Measurements from ENCODE around the gene KDM5D. TPM values are rescaled to one million over a fixed set of nuclear protein-coding genes. Genes with fewer than 3 reads are reported as not detected.

The KDM5D gene
- polyA plus RNA-seq, 2 of the 4 experiments (the other 2 are of a cell fraction), result 14.8 to 24.1 TPM

DNA sequence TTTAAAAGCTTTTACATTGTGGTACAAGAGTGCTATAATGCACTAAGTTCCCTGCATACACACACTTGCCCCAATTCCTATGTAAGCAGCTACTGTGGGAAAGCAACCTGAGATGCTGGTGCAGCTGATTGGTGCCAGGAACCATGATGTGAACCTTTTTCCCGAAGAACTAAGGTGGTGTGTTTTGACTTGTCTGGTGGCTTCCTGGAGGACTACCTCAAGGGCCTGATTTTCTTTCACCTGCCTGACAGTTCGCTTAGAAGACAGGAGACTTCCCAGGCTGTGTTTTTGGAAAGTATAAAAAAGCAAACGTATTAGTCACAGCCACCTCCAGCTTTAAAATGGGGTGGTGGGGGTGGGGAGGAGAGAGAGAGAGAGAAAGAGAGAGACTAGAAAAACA lies 27.4 kb downstream of the KDM5D start:
- no peak for FAIRE-seq
- Histone ChIP-seq H3K4me1 (no peaks in the 10 kb centered on the region), H3K27ac (no peak overlapping the region), H3K4me2 (no peak overlapping the region), H3K9me3 (no peaks in the 10 kb centered on the region), H3K4me3 (no peak overlapping the region)
- WGBS (ENCODE audit: missing lambda C conversion rate), result 94% methylated on average over 2 of the region's 3 CpGs
- POLR2A ChIA-PET, result no interaction called here
- CTCF ChIA-PET, result no interaction called here
- ATAC-seq, result no peak
- no peak for DNase-seq (ENCODE audit: low read depth in 1 of 2, low spot score in 1 of 2)
- TF ChIP-seq NFE2L2 (conservative IDR thresholded peaks at IDR 0.05; ENCODE audit: low read length) (no peak), ZSCAN20 (CRISPR knock-in tag; IDR thresholded peaks at IDR 0.05) (no peak), CBX8 (IDR thresholded peaks at IDR 0.05) (no peak), HEYL (CRISPR knock-in tag; IDR thresholded peaks at IDR 0.05) (no peak), HOXB5 (CRISPR knock-in tag; IDR thresholded peaks at IDR 0.05) (no peak), TP53 (CRISPR knock-in tag; IDR thresholded peaks at IDR 0.05) (no peak), BHLHE40 (IDR thresholded peaks at IDR 0.05; ENCODE audit: low read depth, low read length) (no peak), RNF2 (IDR thresholded peaks at IDR 0.05; ENCODE audit: borderline replicate concordance, low read depth) (no peak), ZC3H11A (IDR thresholded peaks at IDR 0.05) (no peak), ZNF302 (CRISPR knock-in tag; IDR thresholded peaks at IDR 0.05) (no peak), CBX2 (IDR thresholded peaks at IDR 0.05; ENCODE audit: borderline replicate concordance, low read depth) (no peak), KDM1A (IDR thresholded peaks at IDR 0.05; ENCODE audit: low read depth) (no peak), JUN (IDR thresholded peaks at IDR 0.05) (no peak), HOXB13 (CRISPR knock-in tag; IDR thresholded peaks at IDR 0.05; ENCODE audit: low read depth) (no peak), POLR2A (IDR thresholded peaks at IDR 0.05; ENCODE audit: low read length) (no peak), EP300 (IDR thresholded peaks at IDR 0.05) (no peak), FOSB (CRISPR knock-in tag; IDR thresholded peaks at IDR 0.05) (no peak), MAFK (IDR thresholded peaks at IDR 0.05; ENCODE audit: partially characterized antibody) (no peak)
- TF ChIP-seq, protein P1, sequence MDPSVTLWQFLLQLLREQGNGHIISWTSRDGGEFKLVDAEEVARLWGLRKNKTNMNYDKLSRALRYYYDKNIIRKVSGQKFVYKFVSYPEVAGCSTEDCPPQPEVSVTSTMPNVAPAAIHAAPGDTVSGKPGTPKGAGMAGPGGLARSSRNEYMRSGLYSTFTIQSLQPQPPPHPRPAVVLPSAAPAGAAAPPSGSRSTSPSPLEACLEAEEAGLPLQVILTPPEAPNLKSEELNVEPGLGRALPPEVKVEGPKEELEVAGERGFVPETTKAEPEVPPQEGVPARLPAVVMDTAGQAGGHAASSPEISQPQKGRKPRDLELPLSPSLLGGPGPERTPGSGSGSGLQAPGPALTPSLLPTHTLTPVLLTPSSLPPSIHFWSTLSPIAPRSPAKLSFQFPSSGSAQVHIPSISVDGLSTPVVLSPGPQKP (IDR thresholded peaks at IDR 0.05; ENCODE audit: low read depth, low read length), result no peak
- TF ChIP-seq, protein P2, sequence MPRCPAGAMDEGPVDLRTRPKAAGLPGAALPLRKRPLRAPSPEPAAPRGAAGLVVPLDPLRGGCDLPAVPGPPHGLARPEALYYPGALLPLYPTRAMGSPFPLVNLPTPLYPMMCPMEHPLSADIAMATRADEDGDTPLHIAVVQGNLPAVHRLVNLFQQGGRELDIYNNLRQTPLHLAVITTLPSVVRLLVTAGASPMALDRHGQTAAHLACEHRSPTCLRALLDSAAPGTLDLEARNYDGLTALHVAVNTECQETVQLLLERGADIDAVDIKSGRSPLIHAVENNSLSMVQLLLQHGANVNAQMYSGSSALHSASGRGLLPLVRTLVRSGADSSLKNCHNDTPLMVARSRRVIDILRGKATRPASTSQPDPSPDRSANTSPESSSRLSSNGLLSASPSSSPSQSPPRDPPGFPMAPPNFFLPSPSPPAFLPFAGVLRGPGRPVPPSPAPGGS (IDR thresholded peaks at IDR 0.05), result no peak

- ATAC-seq (no peak), DNase-seq (ENCODE audit: low read depth in 1 of 2, low spot score in 1 of 2) (no peak), FAIRE-seq (no peak)
- Histone ChIP-seq H3K4me1 (no peaks in the 10 kb centered on the region), H3K27ac (no peak overlapping the region), H3K9me3 (no peaks in the 10 kb centered on the region), H3K4me3 (no peak overlapping the region), H3K4me2 (no peak overlapping the region)
- POLR2A ChIA-PET, result no interaction called here
- CTCF ChIA-PET, result no interaction called here
- 95% methylated on average over 5 of the region's 5 CpGs for WGBS (ENCODE audit: missing lambda C conversion rate)
- TF ChIP-seq NR3C1 (IDR thresholded peaks at IDR 0.05) (no peak), FOSB (CRISPR knock-in tag; IDR thresholded peaks at IDR 0.05) (no peak), EHF (CRISPR knock-in tag; IDR thresholded peaks at IDR 0.05) (no peak), ZNF302 (CRISPR knock-in tag; IDR thresholded peaks at IDR 0.05) (no peak)
These were observed 29.3 kb downstream of the KDM5D start for GRCh38 chrY:19715226-19715625.

DNA sequence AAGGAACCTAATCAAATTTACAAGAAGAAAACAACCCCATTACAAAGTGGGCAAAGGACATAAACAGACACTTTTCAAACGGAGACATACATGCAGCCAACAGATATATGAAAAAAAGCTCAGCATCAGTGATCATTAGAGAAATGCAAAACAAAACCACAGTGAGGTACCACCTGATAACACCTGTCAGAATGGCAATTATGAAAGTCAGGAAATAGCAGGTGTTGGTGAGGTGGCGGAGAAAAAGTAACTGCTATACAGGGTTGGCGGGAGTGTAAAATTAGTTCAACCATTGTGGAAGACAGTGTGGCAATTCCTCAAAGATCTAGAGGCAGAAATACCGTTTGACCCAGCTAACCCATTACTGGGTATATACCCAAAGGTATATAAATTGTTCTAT lies 31.1 kb downstream of the KDM5D start:
- Histone ChIP-seq H3K4me2 (no peak overlapping the region), H3K4me1 (no peaks in the 10 kb centered on the region), H3K27ac (no peak overlapping the region), H3K4me3 (no peak overlapping the region), H3K9me3 (no peaks in the 10 kb centered on the region)
- TF ChIP-seq ZSCAN20 (CRISPR knock-in tag; IDR thresholded peaks at IDR 0.05), result no peak
- TF ChIP-seq HEYL (CRISPR knock-in tag; IDR thresholded peaks at IDR 0.05), result no peak
- TF ChIP-seq CHD2 (IDR thresholded peaks at IDR 0.05; ENCODE audit: low read length, partially characterized antibody), result no peak
- no peak for TF ChIP-seq SREBF2 (IDR thresholded peaks at IDR 0.05)
- TF ChIP-seq, protein P2 (IDR thresholded peaks at IDR 0.05), result no peak
- no peak for TF ChIP-seq TFCP2L1 (CRISPR knock-in tag; IDR thresholded peaks at IDR 0.05)
- TF ChIP-seq HES2 (IDR thresholded peaks at IDR 0.05), result no peak
- TF ChIP-seq KDM5A (IDR thresholded peaks at IDR 0.05), result no peak
- 94% methylated on average over 4 of the region's 4 CpGs for WGBS (ENCODE audit: missing lambda C conversion rate)
- no peak for DNase-seq (ENCODE audit: low read depth in 1 of 2, low spot score in 1 of 2)
- ChIA-PET POLR2A (no interaction called here), CTCF (no interaction called here)
- FAIRE-seq, result no peak
- ATAC-seq, result no peak

All from A549 (cell line).